ENCODE measurements around the gene UPF2.
"Not testable (repeated sequence)": the region's sequence is repeated elsewhere in the genome, so short reads cannot be mapped to it uniquely, and the experiment has no call there.

The UPF2 gene

DNA sequence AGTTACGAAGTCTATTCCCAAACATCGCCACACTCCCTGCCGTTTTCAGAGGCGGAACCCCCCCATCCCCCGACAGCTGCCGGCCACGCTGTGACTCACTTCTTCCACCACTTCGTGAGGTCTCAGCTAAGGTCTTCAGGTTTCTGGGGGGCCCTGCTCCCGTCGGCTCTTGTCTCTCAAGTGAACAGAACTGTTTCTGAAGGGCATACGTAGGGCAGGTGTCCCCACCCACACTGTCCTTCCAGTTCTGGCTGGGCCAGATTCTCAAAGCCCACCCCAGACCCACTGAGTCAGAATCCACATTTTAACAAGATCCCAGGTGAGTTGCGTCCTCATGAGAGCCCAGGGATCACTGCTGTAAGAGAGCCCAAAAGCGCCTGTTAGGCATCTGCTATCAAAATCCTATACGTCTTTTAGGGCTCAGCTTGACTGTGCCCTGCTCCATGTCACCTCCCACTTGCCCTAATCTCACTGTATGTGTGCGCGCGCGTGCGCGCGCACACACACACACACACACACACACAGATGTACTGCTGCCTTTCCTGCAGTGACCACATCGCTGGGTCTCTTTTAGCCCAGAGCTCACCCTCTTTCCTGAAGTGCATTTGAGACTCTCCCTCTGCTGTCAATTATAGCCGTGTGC, 140.7 kb downstream of the UPF2 start:
- DNase-seq, result no peak

GRCh38 chr10:11901454-11901832, 141.2 kb downstream of the UPF2 start:
- DNase-seq, result no peak

DNA sequence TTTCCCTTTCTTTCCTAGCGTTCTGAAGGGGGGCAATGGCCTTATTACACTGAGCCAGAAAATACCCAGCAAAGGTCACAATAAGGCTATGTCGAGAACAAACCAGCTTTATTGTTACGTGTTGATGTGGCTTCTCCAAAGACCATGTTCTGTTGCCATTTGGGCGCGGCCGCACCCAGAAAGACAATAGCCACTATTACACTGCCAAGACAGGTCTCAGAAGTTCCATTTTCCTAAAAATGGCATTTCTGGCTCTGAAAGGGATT, 141.6 kb downstream of the UPF2 start:
- DNase-seq, result no peak

GRCh38 chr10:11899067-11899876, 143.3 kb downstream of the UPF2 start:
- DNase-seq, result no peak

DNA sequence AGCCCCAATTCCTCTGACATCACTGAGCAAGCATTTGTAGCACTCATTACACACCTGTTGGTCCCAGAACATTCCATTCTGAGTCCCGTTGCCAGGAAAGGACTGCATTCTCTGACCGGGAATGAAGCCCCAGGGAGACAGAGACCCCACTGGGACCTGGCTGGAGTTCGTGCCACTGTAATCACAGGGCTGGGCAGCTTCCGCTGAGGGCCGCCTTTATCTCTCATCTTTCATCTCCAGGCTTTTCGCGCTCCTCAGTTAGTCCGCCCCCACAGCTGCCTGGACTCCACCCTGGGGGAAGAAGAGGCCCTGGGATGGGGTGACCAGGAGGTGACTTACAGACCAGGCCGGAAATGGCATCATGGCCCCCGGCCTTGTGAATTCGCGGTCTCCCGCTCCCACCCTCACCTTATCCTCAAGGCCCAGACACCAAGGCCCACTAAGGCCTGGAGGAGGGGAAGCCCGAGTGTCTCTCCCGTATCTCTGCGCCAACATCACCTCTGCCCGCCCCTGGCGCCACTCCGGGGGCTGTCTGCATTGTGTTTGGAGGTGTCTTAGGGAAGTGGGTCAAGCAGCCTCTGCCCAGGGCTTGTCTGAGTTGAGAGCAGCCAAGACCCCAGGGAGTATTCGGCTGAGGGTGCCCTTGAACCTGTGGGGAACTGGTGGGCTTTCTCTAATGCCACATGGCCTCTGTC, 144.1 kb downstream of the UPF2 start:
- no peak for DNase-seq

GRCh38 chr10:11898033-11898371, 144.6 kb downstream of the UPF2 start:
- DNase-seq, result no peak

DNA sequence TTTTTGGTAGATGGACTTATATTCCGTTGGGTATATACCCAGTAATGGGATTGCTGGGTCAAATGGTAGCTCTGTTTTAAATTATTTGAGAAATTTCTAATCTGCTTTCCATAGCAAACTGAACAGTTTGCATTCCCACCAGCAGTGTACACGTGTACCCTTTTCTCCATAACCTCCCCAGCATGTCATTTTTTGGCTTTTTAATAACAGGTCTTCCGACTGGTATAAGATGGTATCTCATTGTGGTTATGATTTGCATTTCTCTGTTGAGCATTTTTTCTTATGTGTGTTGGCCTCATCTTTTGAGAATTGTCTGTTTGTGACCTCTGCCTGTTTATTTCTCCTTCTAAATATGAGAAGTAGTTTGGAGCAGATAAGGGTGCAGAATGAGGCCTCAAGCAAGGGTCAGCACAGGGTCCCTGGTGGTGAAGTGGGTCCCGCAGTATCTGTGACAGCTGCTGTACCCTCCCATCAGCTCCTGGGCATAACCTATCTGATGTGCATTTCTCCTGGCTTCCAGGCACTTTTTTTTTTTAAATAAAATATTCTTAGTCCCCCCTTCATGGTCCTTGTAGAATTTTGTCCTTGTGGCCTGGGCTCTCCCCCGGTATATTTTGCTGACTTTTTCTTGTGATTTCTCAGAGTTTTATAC, 145.9 kb downstream of the UPF2 start:
- DNase-seq, result no peak

- no peak for DNase-seq
These were observed 147.0 kb downstream of the UPF2 start for GRCh38 chr10:11895598-11895997.

- DNase-seq, result no peak
These were observed 147.5 kb downstream of the UPF2 start for GRCh38 chr10:11895108-11895466.

DNA sequence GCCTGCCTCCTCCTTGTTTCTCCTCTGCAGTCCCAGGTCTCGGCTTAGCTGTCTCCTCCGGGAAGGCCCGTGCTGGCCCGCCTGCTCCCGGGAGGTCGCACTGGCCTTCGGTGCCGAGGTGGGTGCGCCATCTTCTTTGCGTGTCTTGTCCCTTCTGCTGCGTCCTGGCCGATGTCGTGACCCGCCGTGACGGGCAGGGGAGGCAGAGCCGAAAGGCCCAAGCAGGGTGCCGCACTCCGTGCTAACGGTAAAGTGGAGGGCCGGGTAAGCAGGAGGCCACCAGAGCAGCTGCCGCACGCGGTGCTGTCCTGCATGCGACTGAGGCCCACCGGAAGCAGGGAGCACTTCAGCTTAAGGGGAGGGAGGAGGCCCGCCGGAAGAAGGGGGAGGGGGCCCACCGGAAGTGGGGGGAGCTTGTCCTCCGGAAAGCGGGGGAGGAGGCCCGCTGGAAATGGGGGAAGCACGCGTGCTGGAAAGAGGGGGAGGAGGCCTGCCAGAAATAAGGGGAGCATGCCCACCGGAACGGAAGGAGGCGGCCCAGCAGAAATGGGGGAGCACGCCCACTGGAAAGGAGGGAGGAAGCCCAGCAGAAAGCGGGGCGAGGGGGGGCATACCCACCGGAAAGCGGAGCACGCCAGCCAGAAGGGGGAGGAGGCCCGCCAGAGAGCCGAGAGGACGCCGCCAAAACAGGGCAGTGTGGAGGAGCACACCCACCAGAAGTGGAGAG, 148.1 kb downstream of the UPF2 start:
- no peak for DNase-seq

DNA sequence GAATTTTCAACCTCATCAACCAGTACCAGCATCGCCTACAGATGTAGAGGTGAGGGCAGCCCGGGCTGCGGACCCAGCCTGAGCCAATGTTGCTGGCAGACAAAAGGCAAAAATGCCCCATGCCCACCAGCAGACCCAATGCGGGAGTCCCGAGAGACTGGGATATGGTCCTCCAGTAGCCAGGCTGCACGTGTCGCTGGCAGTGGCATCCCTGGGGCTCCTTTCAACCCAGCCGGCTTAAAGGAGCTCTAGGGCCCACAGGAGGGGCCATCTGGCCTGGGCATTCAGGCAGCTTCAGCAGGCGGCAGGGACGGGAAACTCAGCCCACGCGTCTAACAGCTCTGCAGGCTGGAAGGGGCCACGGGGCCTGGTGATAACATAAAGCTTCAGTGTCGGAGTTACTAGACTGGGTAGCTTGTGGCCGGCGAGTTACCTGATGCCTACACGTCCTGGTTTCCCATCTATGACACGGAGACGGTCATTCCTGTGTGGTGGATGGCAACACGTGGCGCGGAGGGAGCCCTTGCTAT, 148.8 kb downstream of the UPF2 start:
- no peak for DNase-seq

- no peak for DNase-seq
These were observed 150.7 kb downstream of the UPF2 start for GRCh38 chr10:11891776-11892486.

GRCh38 chr10:11889263-11889662, 153.3 kb downstream of the UPF2 start:
- not testable (repeated sequence) for DNase-seq

DNA sequence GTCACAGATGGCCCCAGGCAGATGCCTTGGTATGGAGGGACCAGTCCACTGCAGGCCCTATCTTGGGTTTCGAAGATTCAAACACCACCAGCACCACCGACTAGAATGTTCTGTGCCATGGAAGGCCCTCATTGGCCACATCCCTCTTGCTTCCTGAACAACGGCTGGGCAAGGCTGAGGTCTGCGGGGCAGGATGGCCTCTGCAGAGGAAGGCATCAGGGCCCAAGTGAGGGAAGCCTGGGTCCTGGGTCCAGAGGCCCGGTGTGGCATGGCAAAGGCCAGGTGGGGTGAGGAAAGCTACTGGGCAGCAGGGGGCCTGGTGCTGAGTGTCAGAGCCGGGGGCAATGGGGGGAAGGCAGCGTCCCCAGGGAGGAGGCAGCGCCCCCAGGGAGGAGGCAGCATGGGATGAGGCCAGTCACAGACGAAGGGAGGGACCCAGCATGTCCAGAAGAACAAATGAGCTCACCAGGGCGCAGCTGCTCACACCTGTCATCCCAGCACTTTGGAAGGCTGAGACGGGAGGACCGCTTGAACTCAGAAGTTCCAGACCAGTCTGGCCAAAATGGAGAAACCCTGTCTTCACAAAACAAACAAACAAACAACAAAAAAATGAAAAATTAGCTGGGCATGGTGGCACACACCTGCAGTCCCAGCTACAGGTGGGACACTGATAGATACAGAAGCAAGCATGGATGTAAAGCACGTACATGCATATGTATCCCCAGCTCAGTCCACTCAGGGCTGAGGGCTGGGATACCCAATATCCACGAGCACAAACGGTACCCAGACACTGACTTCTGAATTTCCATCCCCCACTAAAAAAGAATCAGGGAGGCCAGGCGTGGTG, 155.0 kb downstream of the UPF2 start:
- DNase-seq, result no peak

DNA sequence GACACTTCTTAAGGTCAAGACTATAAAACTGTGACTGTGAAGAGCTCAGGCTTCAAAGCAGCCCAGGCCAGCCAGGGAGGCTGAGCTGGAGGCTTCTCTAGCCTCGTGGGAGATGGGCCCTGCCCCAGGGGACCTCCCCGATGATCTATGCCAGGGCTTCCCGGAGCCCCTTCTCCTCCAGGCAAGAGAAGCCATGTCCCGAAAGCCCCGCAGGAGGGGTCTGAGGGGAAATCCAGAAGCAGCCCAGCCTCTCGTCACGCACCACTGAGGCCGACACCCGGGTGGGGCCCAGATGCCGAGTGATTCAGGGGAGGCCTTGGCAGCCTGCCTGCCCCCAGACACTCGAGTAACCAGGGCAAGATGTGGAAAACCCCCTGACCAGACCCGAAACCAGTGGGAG, 155.8 kb downstream of the UPF2 start:
- DNase-seq, result no peak

- no peak for DNase-seq
These were observed 156.5 kb downstream of the UPF2 start for GRCh38 chr10:11886138-11886474.

DNA sequence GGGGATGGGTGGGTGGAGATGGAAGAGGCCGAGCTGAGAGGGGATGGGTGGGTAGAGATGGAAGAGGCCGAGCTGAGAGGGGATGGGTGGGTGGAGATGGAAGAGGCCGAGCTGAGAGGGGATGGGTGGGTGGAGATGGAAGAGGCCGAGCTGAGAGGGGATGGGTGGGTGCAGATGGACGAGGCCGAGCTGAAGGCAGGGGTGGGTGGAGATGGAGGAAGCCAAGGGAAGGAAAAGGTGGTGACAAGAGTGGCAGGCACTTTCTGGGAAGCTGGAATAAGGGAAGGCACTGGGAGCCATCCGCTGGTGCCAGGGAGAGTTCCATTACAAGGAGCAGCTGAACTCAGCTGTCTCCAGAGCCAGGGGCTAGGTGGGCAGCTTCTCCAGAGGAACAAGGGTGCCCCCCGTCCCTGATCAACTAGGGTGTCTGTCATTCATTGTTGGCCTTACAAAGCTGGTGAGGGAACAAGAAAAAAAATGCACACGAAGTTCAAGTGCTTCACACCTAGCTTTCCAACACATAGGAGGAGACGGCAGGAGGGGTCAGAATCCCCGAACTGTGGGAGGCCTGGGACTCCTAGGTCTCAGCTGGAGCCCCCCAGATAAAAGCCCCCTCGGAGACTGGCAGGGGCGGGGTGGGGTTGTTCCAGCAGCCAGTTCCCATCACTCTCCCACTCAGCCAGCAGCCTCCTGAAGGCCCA, 157.0 kb downstream of the UPF2 start:
- DNase-seq, result no peak

DNA sequence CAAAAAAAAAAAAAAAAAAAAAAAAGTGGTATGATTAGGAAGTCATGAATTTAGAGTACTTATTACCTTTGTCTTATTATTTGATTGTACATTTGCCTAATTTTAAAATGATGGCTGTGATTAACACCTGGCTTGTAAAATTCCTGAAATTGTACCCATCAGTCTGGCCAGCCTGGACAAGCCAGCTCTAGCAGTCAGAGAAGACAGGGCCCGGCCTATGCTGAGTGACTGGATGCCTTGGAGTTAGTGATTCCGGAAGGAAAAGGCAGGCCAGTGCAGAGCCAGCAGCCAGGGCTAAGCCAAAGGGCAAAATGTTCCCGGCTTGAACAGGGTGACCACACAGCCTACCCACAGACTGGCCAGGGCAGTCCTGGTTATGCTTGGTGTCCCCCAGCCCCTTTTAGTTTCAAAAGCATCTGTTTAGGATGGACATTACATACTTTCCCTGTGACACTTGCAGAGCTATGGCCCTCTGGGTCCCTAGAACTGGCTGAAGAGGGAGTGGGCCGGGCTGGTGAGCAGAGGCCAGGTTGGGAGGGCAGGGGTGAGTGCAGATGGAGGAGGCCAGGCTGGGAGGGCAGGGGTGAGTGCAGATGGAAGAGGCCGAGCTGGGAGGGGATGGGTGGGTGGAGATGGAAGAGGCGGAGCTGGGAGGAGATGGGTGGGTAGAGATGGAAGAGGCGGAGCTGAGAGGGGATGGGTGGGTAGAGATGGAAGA, 157.7 kb downstream of the UPF2 start:
- DNase-seq, result no peak

DNA sequence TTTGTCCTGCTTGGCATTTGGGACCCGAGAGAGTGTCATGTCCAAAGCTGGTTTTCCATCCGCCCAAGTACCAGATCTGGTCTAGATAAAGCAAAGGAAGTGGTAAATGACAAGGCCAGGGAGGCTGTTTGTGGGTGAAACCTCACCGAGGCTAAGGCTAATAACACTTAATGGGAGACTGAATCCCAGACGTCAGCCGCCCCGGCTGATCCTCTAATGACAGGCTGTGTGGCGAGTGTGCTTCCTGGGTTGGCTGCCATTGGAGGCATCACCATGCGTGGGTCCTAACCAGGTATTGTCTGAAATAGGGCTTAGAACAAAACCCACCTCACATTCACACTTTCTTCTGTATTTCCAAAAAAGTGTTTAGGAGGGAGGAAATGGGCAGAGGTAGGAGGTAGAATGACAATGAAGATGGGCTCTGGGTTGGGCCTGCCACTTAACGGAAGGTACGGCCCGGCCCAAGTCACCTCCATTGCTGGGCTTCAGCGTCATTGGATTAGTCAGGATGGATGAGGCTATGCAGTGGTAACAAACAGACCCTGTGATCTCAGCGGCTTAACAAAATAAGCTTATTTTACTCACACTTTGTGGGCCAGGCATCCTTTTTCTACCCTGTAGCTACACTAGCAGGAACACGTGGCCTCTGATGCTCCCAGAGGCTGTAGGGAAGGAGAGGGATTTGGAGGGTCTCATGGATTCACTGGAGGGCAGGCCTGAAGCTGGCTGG, 159.8 kb downstream of the UPF2 start:
- DNase-seq, result no peak

All from midbrain (tissue), 1 donor.